ENCODE results near the gene KCTD3.

DNA sequence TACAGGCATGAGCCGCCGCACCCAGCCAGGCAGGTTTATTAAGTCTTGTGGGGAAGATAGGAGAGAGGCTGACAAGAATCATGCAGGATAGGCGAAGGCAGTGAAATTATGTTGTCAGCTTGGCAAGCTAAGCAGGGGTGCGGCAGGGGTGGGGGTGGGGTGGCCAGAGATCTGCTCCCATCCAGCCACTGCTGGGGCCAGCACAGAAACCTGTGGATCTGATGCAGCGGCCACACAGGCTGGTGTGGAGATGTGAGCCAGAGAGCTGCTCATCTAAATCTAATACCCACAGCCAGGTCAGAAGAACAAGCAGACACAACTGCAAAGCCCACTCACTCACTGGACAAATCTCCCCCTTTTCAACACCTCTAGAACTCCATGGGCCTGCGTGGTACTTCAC is 68.7 kb downstream of the KCTD3 start:
- TF ChIP-seq, protein P1, sequence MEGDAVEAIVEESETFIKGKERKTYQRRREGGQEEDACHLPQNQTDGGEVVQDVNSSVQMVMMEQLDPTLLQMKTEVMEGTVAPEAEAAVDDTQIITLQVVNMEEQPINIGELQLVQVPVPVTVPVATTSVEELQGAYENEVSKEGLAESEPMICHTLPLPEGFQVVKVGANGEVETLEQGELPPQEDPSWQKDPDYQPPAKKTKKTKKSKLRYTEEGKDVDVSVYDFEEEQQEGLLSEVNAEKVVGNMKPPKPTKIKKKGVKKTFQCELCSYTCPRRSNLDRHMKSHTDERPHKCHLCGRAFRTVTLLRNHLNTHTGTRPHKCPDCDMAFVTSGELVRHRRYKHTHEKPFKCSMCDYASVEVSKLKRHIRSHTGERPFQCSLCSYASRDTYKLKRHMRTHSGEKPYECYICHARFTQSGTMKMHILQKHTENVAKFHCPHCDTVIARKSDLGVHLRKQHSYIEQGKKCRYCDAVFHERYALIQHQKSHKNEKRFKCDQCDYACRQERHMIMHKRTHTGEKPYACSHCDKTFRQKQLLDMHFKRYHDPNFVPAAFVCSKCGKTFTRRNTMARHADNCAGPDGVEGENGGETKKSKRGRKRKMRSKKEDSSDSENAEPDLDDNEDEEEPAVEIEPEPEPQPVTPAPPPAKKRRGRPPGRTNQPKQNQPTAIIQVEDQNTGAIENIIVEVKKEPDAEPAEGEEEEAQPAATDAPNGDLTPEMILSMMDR (IDR thresholded peaks at IDR 0.05) = no peak
- TF ChIP-seq POLR2A (IDR thresholded peaks at IDR 0.05) = no peak
